NB4 (cell line): Measurements from ENCODE around the gene SPEN.

Experiments used
- POLR2A ChIP-seq: IDR thresholded peaks from 2 replicates; pipeline ENCODE4 v1.6.1; 2011; ENCODE audit warnings: mild to moderate bottlenecking; ENCODE audit not compliant: insufficient read length; ENCODE audit errors: extremely low read depth
- TF ChIP-seq, protein P1 (sequence below): IDR thresholded peaks from one replicate; pipeline ENCODE4 v1.5.1; 2012; ENCODE audit warnings: low read depth, low read length
- TF ChIP-seq, protein P2 (sequence below): IDR thresholded peaks from 2 replicates; pipeline ENCODE4 v1.6.1; 2011; ENCODE audit warnings: low read depth, low read length

DNA sequence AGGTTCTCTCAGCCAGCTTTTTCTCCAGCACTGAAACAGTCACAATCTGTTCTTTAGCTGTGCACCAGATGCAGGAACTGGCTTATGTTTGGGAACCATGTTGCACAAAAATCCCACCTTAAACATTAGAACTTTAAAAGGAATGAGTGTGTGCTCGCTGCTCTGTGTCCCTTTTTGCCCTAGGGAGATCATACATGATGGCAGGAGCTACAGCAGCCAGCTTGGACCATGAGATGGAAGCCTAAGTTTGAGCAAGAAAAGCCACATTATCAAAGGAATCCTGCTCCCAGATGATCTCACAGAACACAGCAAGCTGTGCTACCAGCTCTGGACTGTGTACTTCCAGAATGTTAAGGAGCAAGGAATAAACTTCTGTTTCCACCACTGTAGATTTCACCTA lies 124.9 kb downstream of the SPEN start:
- TF ChIP-seq, protein P1, sequence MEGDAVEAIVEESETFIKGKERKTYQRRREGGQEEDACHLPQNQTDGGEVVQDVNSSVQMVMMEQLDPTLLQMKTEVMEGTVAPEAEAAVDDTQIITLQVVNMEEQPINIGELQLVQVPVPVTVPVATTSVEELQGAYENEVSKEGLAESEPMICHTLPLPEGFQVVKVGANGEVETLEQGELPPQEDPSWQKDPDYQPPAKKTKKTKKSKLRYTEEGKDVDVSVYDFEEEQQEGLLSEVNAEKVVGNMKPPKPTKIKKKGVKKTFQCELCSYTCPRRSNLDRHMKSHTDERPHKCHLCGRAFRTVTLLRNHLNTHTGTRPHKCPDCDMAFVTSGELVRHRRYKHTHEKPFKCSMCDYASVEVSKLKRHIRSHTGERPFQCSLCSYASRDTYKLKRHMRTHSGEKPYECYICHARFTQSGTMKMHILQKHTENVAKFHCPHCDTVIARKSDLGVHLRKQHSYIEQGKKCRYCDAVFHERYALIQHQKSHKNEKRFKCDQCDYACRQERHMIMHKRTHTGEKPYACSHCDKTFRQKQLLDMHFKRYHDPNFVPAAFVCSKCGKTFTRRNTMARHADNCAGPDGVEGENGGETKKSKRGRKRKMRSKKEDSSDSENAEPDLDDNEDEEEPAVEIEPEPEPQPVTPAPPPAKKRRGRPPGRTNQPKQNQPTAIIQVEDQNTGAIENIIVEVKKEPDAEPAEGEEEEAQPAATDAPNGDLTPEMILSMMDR: no peak
- TF ChIP-seq POLR2A: no peak
- TF ChIP-seq, protein P2, sequence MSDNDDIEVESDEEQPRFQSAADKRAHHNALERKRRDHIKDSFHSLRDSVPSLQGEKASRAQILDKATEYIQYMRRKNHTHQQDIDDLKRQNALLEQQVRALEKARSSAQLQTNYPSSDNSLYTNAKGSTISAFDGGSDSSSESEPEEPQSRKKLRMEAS: no peak
